Glomerular visceral epithelial cell (primary cell): ENCODE measurements around the gene SLC22A14.
A peak's percentile ranks its signal among the peaks of the same experiment; 100 is the strongest.
"Not testable (repeated sequence)": the region's sequence is repeated elsewhere in the genome, so short reads cannot be mapped to it uniquely, and the experiment has no call there.

ENCODE experiments used
- DNase-seq: peaks from one replicate; pipeline ENCODE4 v3.0.0-alpha.2; 2016; ENCODE audit errors: extremely low spot score

SLC22A14 gene

GRCh38 chr3:38281895-38282686, at the start of gene SLC22A14:
SLC22A14 (plus strand) TSS chr3:38282294; CDS start chr3:38306027, 23,733 bp downstream.
- DNase-seq: no peak

DNA sequence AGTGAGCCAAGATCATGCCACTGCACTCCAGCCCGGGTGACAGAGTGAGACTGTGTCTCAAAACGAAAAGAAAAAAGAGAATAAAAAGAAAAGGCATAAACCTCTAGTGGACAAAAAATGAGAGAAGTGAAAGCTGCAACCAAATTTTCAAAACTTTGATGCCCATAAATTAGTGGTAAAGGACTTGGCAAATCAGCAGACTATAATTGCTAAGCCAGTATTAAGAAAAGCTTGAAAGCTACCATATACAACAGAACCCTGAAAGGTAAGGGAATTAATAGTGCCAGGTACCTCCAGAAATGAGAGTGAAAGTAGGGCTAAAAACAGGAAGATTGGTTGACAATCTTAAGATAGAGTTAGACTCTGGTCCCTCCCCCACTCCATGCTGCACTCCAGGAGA, 49.4 kb upstream of the SLC22A14 start:
- no peak for DNase-seq

GRCh38 chr3:38235466-38235865, 46.6 kb upstream of the SLC22A14 start:
- DNase-seq: no peak

- no peak for DNase-seq
Observed at GRCh38 chr3:38238416-38239008, 43.6 kb upstream of the SLC22A14 start.

GRCh38 chr3:38242812-38243211, 39.3 kb upstream of the SLC22A14 start:
- not testable (repeated sequence) for DNase-seq

DNA sequence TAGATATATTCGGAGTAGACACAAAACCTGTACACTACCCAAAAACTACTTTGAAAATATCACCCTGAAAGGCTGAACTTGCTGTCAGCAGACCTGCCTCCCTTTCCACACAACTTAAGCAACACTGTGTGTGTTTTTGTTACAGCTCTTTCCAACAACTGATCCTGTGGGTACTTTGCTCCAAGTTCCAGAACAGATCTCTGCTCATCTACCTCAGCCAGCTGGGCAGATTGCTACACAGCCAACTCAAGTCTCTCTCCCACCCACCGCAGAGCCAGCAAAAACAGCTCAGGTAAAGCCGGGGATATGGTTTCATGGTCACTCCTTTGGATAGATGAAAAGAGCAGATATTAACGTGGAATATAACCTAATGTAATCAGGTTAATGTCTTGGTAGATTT, 36.2 kb upstream of the SLC22A14 start:
- no peak for DNase-seq

DNA sequence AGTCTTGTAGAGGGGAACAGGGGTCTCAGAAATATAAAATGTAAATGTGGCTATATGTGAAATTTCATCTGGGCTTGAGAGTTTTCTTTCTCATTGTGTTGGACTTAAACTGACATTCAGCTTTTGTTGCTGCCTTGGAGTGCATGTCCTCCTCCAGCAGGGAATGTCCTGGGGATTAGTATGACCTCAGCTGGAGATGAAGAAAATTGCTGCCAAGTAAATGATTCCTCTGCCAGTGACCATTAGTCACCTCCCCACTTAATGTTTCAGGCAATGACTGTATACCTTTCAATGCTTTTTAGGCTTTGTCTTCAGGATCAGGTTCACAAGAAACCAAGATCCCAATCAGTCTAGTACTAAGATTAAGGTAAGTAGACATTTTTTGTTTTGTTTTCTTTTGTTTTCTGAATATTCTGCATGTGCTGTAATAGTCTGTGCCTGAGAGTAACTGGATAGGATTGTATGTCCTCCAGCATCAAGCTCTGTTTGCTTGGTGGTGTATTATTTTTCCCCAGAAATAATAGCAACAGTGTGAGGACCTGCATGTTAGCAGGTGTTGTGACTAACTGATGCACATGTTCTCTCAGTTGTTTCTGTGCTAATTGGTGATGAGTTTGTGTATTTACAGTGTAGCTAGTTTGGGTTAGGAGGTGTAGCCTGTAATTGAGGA, 34.6 kb upstream of the SLC22A14 start:
- DNase-seq: peak; percentile 75

DNA sequence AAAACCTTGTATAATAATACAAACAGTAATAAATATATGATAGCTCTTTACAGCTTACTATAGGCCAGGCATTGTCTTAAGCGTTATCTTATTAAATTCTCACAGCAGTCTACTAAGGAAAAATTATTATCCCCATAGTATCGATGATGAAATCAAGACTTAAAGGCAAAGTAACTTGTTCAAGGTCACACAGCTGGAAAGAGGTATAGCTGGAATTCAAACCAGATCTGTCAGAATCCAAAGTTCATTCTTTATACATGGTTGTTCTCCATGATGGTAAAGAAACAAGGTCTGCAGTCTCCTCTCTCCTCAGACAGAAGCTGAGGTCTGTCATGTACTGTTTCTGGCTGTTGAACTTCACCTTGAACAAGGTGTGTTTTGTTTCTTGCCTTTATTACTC, 31.9 kb upstream of the SLC22A14 start:
- no peak for DNase-seq

DNA sequence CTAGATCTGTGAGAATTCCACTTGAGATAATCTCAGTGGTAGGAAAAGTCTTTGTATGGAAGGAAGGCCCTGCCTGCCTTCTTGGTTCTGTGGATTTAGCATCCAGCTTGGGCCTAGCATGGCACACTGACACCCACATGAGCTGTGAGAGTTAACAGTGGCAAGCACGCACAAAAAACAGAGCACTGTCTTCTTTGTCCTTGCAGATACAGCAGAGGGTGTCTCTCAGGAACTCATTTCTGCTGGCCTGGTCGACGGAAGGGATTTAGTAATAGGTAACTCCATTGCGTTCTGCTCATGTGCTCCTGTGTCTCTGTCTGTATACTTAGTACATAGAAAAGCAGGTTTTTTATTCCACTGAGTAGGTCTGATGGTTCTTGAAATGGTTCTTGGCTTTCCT, 30.9 kb upstream of the SLC22A14 start:
- DNase-seq: no peak

- no peak for DNase-seq
Observed at GRCh38 chr3:38253704-38254103, 28.4 kb upstream of the SLC22A14 start.

DNA sequence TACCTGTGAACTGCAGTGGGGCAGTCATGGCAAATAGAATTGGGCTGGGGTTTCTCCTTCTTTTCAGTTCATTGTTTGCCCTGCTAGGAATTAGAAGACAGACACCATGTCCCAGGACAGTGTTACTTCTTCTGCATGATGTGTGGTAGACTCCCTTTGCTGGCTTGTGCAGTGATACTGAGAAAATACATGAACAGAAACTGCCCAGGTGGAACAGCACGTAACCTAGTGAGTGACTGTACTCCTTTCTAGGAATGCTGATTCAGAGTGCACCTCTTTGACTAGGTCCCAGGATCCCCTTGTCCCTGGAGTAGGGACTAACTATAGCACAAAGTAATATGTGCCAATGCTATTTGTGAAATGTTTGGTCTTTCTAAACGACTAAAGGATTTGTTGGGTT, 27.2 kb upstream of the SLC22A14 start:
- DNase-seq: no peak

- no peak for DNase-seq
Observed at GRCh38 chr3:38255627-38256026, 26.5 kb upstream of the SLC22A14 start.

DNA sequence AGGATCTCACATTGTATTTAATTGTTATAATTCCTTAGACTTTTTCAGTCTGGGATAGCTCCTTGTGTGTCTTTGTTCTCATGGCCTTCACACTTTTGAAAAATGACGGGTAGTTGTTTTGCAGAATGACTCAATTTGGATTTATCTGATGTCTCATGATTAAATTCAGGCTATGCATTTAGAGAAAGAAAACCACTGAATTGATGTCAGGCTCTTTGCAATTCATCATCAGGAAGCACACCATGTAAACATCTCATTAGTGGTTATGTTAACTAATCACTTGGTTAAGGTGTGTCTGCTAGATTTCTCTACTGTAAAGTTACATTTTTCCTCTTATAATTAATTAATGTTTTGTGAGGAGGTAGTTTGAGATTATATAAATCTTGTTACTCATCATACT, 24.5 kb upstream of the SLC22A14 start:
- no peak for DNase-seq

GRCh38 chr3:38260474-38260873, 21.6 kb upstream of the SLC22A14 start:
- DNase-seq: no peak

DNA sequence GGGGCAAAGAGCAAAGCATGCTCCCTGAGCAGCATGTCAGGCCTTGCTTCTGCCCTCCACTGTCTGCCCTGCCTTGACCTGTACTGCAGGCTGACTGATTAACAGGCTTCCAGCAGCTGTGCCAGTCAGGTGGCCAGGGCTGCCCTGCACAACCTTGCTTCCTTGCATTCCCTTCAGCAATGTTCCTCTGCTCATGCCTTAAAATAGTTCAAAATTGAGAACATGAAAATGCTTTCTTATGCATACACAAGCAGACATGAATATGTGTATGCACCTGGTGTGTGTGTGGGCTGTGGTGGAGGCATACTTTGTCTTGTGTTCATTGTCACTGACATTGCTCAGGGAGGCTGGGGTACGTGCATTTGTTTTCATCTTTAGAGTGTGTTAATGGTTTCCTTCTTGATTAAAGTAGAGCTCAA, 17.7 kb upstream of the SLC22A14 start:
- no peak for DNase-seq

- no peak for DNase-seq
Observed at GRCh38 chr3:38264779-38265178, 17.3 kb upstream of the SLC22A14 start.

GRCh38 chr3:38265604-38266307, 16.3 kb upstream of the SLC22A14 start, which contains the start of gene SLC22A13:
SLC22A13 (plus strand) TSS chr3:38265812; CDS start chr3:38265861, 49 bp downstream.
- DNase-seq: no peak

DNA sequence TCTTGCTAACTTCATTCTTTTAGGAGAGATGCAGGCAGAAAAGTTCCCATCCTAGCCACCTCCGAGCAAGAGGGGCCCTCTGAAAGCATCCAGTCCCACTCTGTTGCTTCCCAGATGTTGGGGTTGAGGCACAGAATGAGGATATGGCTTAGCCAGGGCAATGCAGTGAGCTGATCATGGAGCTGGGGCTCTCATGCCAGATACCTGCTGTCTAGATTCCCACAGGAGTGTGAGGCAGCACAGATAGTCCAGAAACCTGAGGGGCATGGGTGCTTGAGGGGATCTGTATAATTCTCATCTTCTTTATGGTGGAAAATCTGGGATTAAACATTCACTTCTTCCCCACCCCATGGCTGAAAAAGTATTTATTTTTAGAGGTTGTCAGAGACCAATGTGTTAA, 15.3 kb upstream of the SLC22A14 start:
- DNase-seq: no peak

GRCh38 chr3:38267662-38268061, 14.4 kb upstream of the SLC22A14 start:
- no peak for DNase-seq

- DNase-seq: no peak
Observed at GRCh38 chr3:38268087-38268486, 14.0 kb upstream of the SLC22A14 start.

DNA sequence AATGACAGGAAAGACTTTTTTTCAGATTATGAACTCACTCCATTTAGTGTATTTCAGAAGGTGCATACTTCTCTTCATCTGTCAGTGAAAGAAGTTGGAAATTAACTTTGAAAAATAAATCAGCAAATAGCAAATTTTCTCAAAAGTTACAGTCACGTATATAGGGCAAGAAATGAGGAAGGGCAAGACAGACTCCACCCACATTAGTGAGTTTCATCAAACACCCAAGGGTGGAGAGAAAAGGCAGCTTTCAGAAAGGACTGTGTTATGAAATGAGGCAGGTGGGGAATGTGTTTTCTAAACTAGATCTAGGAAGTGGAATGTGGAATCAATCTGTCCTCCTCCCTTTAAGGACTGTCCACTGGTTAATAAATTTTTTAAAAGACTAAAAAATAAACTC, 13.6 kb upstream of the SLC22A14 start:
- no peak for DNase-seq

- DNase-seq: no peak
Observed at GRCh38 chr3:38270606-38271005, 11.5 kb upstream of the SLC22A14 start.
